ENCODE measurements around the gene OR4D5.

The OR4D5 gene

GRCh38 chr11:123977731-123978347, 38.4 kb downstream of the OR4D5 start, which contains the start of gene OR10S1:
TSS of gene OR10S1 (minus strand) at chr11:123977781. CDS start at chr11:123977664, 117 bp downstream.
- peaks cover 9% of the 10 kb centered on the region for H3K9me3 Mint-ChIP-seq (ENCODE audit: low read depth)

GRCh38 chr11:123979311-123979710, 39.9 kb downstream of the OR4D5 start:
- Mint-ChIP-seq H3K27me3 (peaks cover 4% of the 10 kb centered on the region), H3K9me3 (ENCODE audit: low read depth) (peaks cover 10% of the 10 kb centered on the region), H3K4me1 (ENCODE audit: low read depth) (no peaks in the 10 kb centered on the region), H3K4me3 (no peak overlapping the region), H3K36me3 (no peaks in the 10 kb centered on the region), H3K27ac (no peak overlapping the region)

More at GRCh38 chr11:123977731-123978347, 38.4 kb downstream of the OR4D5 start, which contains the start of gene OR10S1:
- H3K36me3 Mint-ChIP-seq: no peaks in the 10 kb centered on the region
- no peak within 1 kb of the TSS for H3K27ac Mint-ChIP-seq
- peaks cover 3% of the 10 kb centered on the region for H3K27me3 Mint-ChIP-seq
- H3K4me1 Mint-ChIP-seq (ENCODE audit: low read depth): no peaks in the 10 kb centered on the region
- H3K4me3 Mint-ChIP-seq: no peak within 1 kb of the TSS

Data from activated naive CD8-positive, alpha-beta T cell (primary cell).